Activated CD8-positive, alpha-beta memory T cell treated with anti-CD3 and anti-CD28 coated beads for 48 hours (primary cell): ENCODE results near the gene SUGP1.
"Not testable (repeated sequence)": the region's sequence is repeated elsewhere in the genome, so short reads cannot be mapped to it uniquely, and the experiment has no call there.

ENCODE experiments used
- DNase-seq, 3 experiments: peaks; one replicate each; pipeline ENCODE4 v3.0.0-alpha.2; 2020; ENCODE audit warnings: low read depth in 2 of 3, low spot score in 2 of 3

The SUGP1 gene

GRCh38 chr19:19268453-19269385 lies 51.6 kb downstream of the SUGP1 start:
- DNase-seq, result no peak

GRCh38 chr19:19267305-19267704 lies 53.0 kb downstream of the SUGP1 start:
- no peak for DNase-seq

- DNase-seq, result no peak
Measured at GRCh38 chr19:19263886-19264487, 56.3 kb downstream of the SUGP1 start.

- no peak for DNase-seq
Measured at GRCh38 chr19:19262190-19263057, 57.9 kb downstream of the SUGP1 start.

GRCh38 chr19:19261350-19262189 lies 58.7 kb downstream of the SUGP1 start:
- DNase-seq, result no peak

GRCh38 chr19:19260417-19261214 lies 59.7 kb downstream of the SUGP1 start:
- DNase-seq, result no peak

GRCh38 chr19:19259741-19260140 lies 60.6 kb downstream of the SUGP1 start:
- DNase-seq, result no peak

GRCh38 chr19:19258589-19259338 lies 61.5 kb downstream of the SUGP1 start:
- no peak for DNase-seq

GRCh38 chr19:19257836-19258588 lies 62.3 kb downstream of the SUGP1 start:
- no peak for DNase-seq

- DNase-seq, result no peak
Measured at GRCh38 chr19:19257137-19257536, 63.2 kb downstream of the SUGP1 start.

GRCh38 chr19:19256072-19256969 lies 64.0 kb downstream of the SUGP1 start:
- no peak for DNase-seq

GRCh38 chr19:19253409-19253808 lies 66.9 kb downstream of the SUGP1 start:
- DNase-seq, result not testable (repeated sequence)

- no peak for DNase-seq
Measured at GRCh38 chr19:19250196-19250801, 70.0 kb downstream of the SUGP1 start.

GRCh38 chr19:19240476-19240875 lies 79.8 kb downstream of the SUGP1 start:
- DNase-seq, result no peak

- no peak for DNase-seq
Measured at GRCh38 chr19:19239675-19240074, 80.6 kb downstream of the SUGP1 start.

- DNase-seq, result no peak
Measured at GRCh38 chr19:19238126-19238894, 82.0 kb downstream of the SUGP1 start.
